Heart left ventricle (tissue), 16 donors: ENCODE data around the gene ACTR3C. TPM values are rescaled to one million over a fixed set of nuclear protein-coding genes. Genes with fewer than 3 reads are reported as not detected.

ENCODE experiments used
- ATAC-seq, 4 donors: fragments of 200-7000 bp; cut with Tn5 transposase; one replicate each; pipeline ENCODE4 v1.9.1; 2020 to 2022; ENCODE audit warnings: moderate library complexity in 4 of 4, mild to moderate bottlenecking in 3 of 4, moderate number of reproducible peaks in 1 of 4
- DNase-seq, 5 donors: peaks; one replicate each; pipeline ENCODE4 v3.0.0-alpha.2; 2020
- H3K27ac ChIP-seq, 12 donors: fragments of 200-600 bp; sonication (generic) in 4 of 12; one replicate each; pipeline versions ENCODE4 v1.5.0 to v1.8.0; 2016 to 2022; ENCODE audit warnings: mild to moderate bottlenecking in 2 of 12
- H3K27me3 ChIP-seq, 9 donors: fragments of 200-600 bp; sonication (generic) in 2 of 9; one replicate each; pipeline versions ENCODE4 v1.5.1 to v1.8.0; 2016 to 2022; ENCODE audit warnings: mild to moderate bottlenecking in 3 of 9
- H3K36me3 ChIP-seq, 9 donors: fragments of 200-600 bp; sonication (generic) in 2 of 9; one replicate each; pipeline versions ENCODE4 v1.5.0 to v1.8.0; 2018 to 2022; ENCODE audit warnings: mild to moderate bottlenecking in 2 of 9
- H3K4me1 ChIP-seq, 12 donors: fragments of 200-600 bp; sonication (generic) in 4 of 12; one replicate each; pipeline versions ENCODE4 v1.5.0 to v1.8.0; 2016 to 2022; ENCODE audit warnings: mild to moderate bottlenecking in 3 of 12
- H3K4me3 ChIP-seq, 12 donors: fragments of 200-600 bp; sonication (generic) in 4 of 12; one replicate each; pipeline versions ENCODE4 v1.5.0 to v1.8.0; 2017 to 2022; ENCODE audit warnings: mild to moderate bottlenecking in 9 of 12, moderate library complexity in 4 of 12
- H3K9me3 ChIP-seq, 12 donors: fragments of 200-600 bp; sonication (generic) in 4 of 12; one replicate each; pipeline versions ENCODE4 v1.5.0 to v1.8.0; 2016 to 2022; ENCODE audit warnings: mild to moderate bottlenecking in 1 of 12
- CTCF ChIP-seq, 12 donors: fragments of 200-600 bp; sonication (generic) in 4 of 12; IDR thresholded peaks; one replicate each; pipeline versions ENCODE4 v1.5.0 to v1.8.0; 2018 to 2022; ENCODE audit warnings: antibody characterized with exemption in 12 of 12, mild to moderate bottlenecking in 5 of 12
- POLR2A ChIP-seq, 2 donors: fragments of 450-650 bp; IDR thresholded peaks; one replicate each; pipeline ENCODE4 v1.6.1; 2017; ENCODE audit warnings: antibody characterized with exemption in 2 of 2, mild to moderate bottlenecking in 2 of 2, moderate library complexity in 2 of 2
- WGBS, 4 donors: extraction: QIAGEN DNeasy Blood & Tissue Kit in 2 of 4; methylation state at CpG; one replicate each; pipeline versions ENCODE4 v1.1.5 to v1.1.7; 2013 to 2018; 5-methylcytosine and 5-hydroxymethylcytosine counted together
- intact Hi-C, 10 donors: fragments of 100-400 bp; cut with DNase I; formaldehyde crosslinking; loops; one replicate each; pipeline versions ENCODE4 v1.11.1 to v1.14.2; 2022
- polyA plus RNA-seq, 2 donors: library from polyadenylated mRNA; stranded (reverse); fragments of 200-250 nt; gene quantifications; one replicate each; pipeline ENCODE4 v1.2.3, GENCODE V29; 2013
- total RNA-seq, 9 donors: library from RNA; depleted of rRNA in 2 of 9; stranded (reverse); fragments of >200 nt in 2 of 9; fragmentation: NEBNext Ultra II Directional in 3 of 9; extraction: Animal tissue kit (Norgen Biotek cat#: 25700) in 3 of 9; gene quantifications; one replicate each; pipeline versions ENCODE4 v1.1.0 to v1.2.4, GENCODE V29; 2016 to 2023
- donor health status: ischemic (EF 13 %, LVEDD 7.1; RV severe dilation, severe dysfunction).
- donor health status: healthy with polysubstance abuse.
- donor health status: DM: no; HTN: yes; CAD: no.
- donor health status: DM: no; HTN: no; CAD: no.
- donor health status: ischemic (EF 25% LVEDD 6.9; RV normal size, moderate dysfunction).
- donor health status: ischemic (EF 25% LVEDD 5.7; RV mildly dilated, moderate dysfunction).
- donor health status: healthy.
- donor health status: DM: yes; HTN: yes; CAD: no.
- donor health status: ischemic (EF 35%, LVEDD 5.7; RV mildly dilated, moderate dysfunction).
- donor health status: nonischemic (EF 11% LVEDD 7.7; RV severe dilation, severe dysfunction).
- donor health status: DM: yes; HTN: yes; CAD: no.
- donor health status: PGD.
- donor health status: ischemic (EF 29% LVEDD 5.4; RV normal size, mild dysfunction).
- donor health status: nonischemic (EF 23%, LVEDD 6.1; RV moderate dilation, normal function).

ACTR3C gene
- total and polyA plus RNA-seq, 11 donors = 1.6 to 5.9 (median 3.7) TPM

- Histone ChIP-seq H3K4me3 (no peak overlapping the region), H3K27ac (peak overlapping the region in 1 of 12 donors; percentile 64), H3K9me3 (no peaks in the 10 kb centered on the region), H3K36me3 (no peaks in the 10 kb centered on the region), H3K4me1 (peaks cover 0 to 27% (median 12%) of the 10 kb centered on the region in 12 donors), H3K27me3 (peaks cover 0 to 32% (median 7%) of the 10 kb centered on the region in 9 donors)
- TF ChIP-seq POLR2A (IDR thresholded peaks at IDR 0.05) (no peak), CTCF (IDR thresholded peaks at IDR 0.05) (no peak)
- no peak for ATAC-seq
- intact Hi-C loops = no loop called here
- DNase-seq = no peak
- 83 to 88% (median 86%) methylated on average over 2 to 6 of the region's 6 CpGs for WGBS, 4 donors
These were observed 14.3 kb upstream of the ACTR3C start for GRCh38 chr7:150337659-150338081.

GRCh38 chr7:150337179-150337578 is 13.8 kb upstream of the ACTR3C start:
- DNase-seq (peak in 1 of 5 donors; percentile 55), ATAC-seq (no peak)
- peaks cover 0 to 27% (median 12%) of the 10 kb centered on the region in 12 donors for H3K4me1 ChIP-seq
- H3K9me3 ChIP-seq = no peaks in the 10 kb centered on the region
- WGBS, 4 donors = 87 to 100% (median 94%) methylated on average over 3 to 18 of the region's 18 CpGs
- TF ChIP-seq CTCF (IDR thresholded peaks at IDR 0.05) (no peak), POLR2A (IDR thresholded peaks at IDR 0.05) (no peak)
- H3K27ac ChIP-seq = peak overlapping the region in 1 of 12 donors; percentile 64
- no peaks in the 10 kb centered on the region for H3K36me3 ChIP-seq
- intact Hi-C loops = no loop called here
- H3K27me3 ChIP-seq = peaks cover 0 to 27% (median 7%) of the 10 kb centered on the region in 9 donors
- no peak overlapping the region for H3K4me3 ChIP-seq

- TF ChIP-seq CTCF (IDR thresholded peaks at IDR 0.05) (no peak), POLR2A (IDR thresholded peaks at IDR 0.05) (no peak)
- Histone ChIP-seq H3K4me1 (peaks cover 0 to 24% (median 12%) of the 10 kb centered on the region in 12 donors), H3K27ac (peak overlapping the region in 1 of 12 donors; percentile 64), H3K4me3 (no peak overlapping the region), H3K9me3 (no peaks in the 10 kb centered on the region), H3K27me3 (peaks cover 0 to 22% (median 7%) of the 10 kb centered on the region in 9 donors), H3K36me3 (no peaks in the 10 kb centered on the region)
- intact Hi-C loops = no loop called here
- ATAC-seq (no peak), DNase-seq (peak in 1 of 5 donors; percentile 54)
- WGBS, 4 donors = 96 to 99% (median 97%) methylated on average over 9 to 14 of the region's 14 CpGs
These were observed 13.4 kb upstream of the ACTR3C start for GRCh38 chr7:150336746-150337145.

- no peak for ATAC-seq
- WGBS, 4 donors = 83 to 91% (median 88%) methylated on average over 6 of the region's 6 CpGs
- Histone ChIP-seq H3K4me1 (peaks cover 0 to 16% (median 10%) of the 10 kb centered on the region in 12 donors), H3K27ac (peak overlapping the region in 1 of 12 donors; percentile 64), H3K27me3 (peaks cover 0 to 13% (median 0%) of the 10 kb centered on the region in 9 donors), H3K9me3 (no peaks in the 10 kb centered on the region), H3K4me3 (no peak overlapping the region), H3K36me3 (no peaks in the 10 kb centered on the region)
- DNase-seq = no peak
- TF ChIP-seq CTCF (IDR thresholded peaks at IDR 0.05) = no peak
- TF ChIP-seq POLR2A (IDR thresholded peaks at IDR 0.05) = no peak
- intact Hi-C loops = no loop called here
These were observed 12.4 kb upstream of the ACTR3C start for GRCh38 chr7:150335774-150336112.
